OCI-LY1 (cell line): ENCODE data around the gene ALX4.

Experiments used
- H2AFZ ChIP-seq: fragments of 200-600 bp; sonication (generic), shearing (Covaris generic); 2 replicates; pipeline ENCODE4 v1.6.0; 2014; ENCODE audit warnings: antibody characterized with exemption, mild to moderate bottlenecking, low read length
- H3F3A ChIP-seq: fragments of 200-600 bp; sonication (generic), shearing (Covaris generic); 2 replicates; pipeline ENCODE4 v1.6.0; 2014; ENCODE audit warnings: mild to moderate bottlenecking, antibody characterized with exemption, low read length, moderate library complexity; ENCODE audit not compliant: insufficient read depth
- H3K27ac ChIP-seq: fragments of 200-600 bp; sonication (generic); 2 replicates; pipeline ENCODE4 v1.5.1; 2014; ENCODE audit warnings: low read length, mixed run types, mild to moderate bottlenecking, low read depth; ENCODE audit not compliant: poor library complexity, severe bottlenecking
- H3K27me3 ChIP-seq: fragments of 200-600 bp; sonication (generic); 2 replicates; pipeline ENCODE4 v1.6.0; 2014; ENCODE audit warnings: antibody characterized with exemption, mild to moderate bottlenecking, low read length, moderate library complexity; ENCODE audit not compliant: insufficient read depth
- H3K36me3 ChIP-seq: fragments of 200-600 bp; sonication (generic); 2 replicates; pipeline ENCODE4 v1.6.1; 2014; ENCODE audit warnings: mild to moderate bottlenecking, antibody characterized with exemption, low read length, moderate library complexity, mixed read lengths; ENCODE audit not compliant: insufficient read depth
- H3K4me1 ChIP-seq: fragments of 200-600 bp; sonication (generic); 2 replicates; pipeline ENCODE4 v1.5.1; 2014; ENCODE audit warnings: mild to moderate bottlenecking, low read length, moderate library complexity; ENCODE audit not compliant: insufficient read depth, severe bottlenecking
- H3K4me2 ChIP-seq: fragments of 200-600 bp; sonication (generic), shearing (Covaris generic); 2 replicates; pipeline ENCODE4 v1.6.1; 2014; ENCODE audit warnings: low read length
- H3K4me3 ChIP-seq: fragments of 200-600 bp; sonication (generic); 2 replicates; pipeline ENCODE4 v1.5.1; 2014; ENCODE audit warnings: low read length, low read depth, mild to moderate bottlenecking, mixed read lengths; ENCODE audit not compliant: poor library complexity, severe bottlenecking
- H3K79me2 ChIP-seq: fragments of 200-600 bp; shearing (Covaris generic); 2 replicates; pipeline ENCODE4 v1.6.1; 2016; ENCODE audit warnings: mixed run types, low read length, mixed read lengths; ENCODE audit not compliant: insufficient read depth
- H3K9ac ChIP-seq: fragments of 200-600 bp; sonication (generic), shearing (Covaris generic); 2 replicates; pipeline ENCODE4 v1.6.1; 2014; ENCODE audit warnings: mild to moderate bottlenecking, low read length, mixed read lengths
- H3K9me2 ChIP-seq: fragments of 200-600 bp; sonication (generic), shearing (Covaris generic); 2 replicates; pipeline ENCODE4 v1.6.1; 2014; ENCODE audit warnings: low read depth, mild to moderate bottlenecking, low read length, mixed read lengths
- H3K9me3 ChIP-seq: fragments of 200-600 bp; shearing (Covaris generic); 2 replicates; pipeline ENCODE4 v1.6.1; 2014; ENCODE audit warnings: low read length, mixed read lengths
- H4K20me1 ChIP-seq: fragments of 200-600 bp; sonication (generic), shearing (Covaris generic); 2 replicates; pipeline ENCODE4 v1.6.0; 2016; ENCODE audit warnings: mild to moderate bottlenecking, low read length; ENCODE audit not compliant: insufficient read depth
- CTCF ChIP-seq: fragments of 200-600 bp; sonication (generic), shearing (Covaris generic); IDR thresholded peaks from 2 replicates; pipeline ENCODE4 v1.5.1; 2017; ENCODE audit warnings: mild to moderate bottlenecking, antibody characterized with exemption, low read length, moderate library complexity, mixed read lengths
- EZH2 ChIP-seq: fragments of 200-600 bp; sonication (generic), shearing (Covaris generic); IDR thresholded peaks from 2 replicates; pipeline ENCODE4 v1.8.0; 2017; ENCODE audit warnings: borderline replicate concordance, mixed run types, mild to moderate bottlenecking, antibody characterized with exemption, low read length, moderate library complexity, mixed read lengths

ALX4 gene

GRCh38 chr11:44228379-44228778 is 81.6 kb downstream of the ALX4 start:
- no peaks in the 10 kb centered on the region for H3K79me2 ChIP-seq
- H3K9ac ChIP-seq = no peak overlapping the region
- H3K4me3 ChIP-seq = no peak overlapping the region
- no peaks in the 10 kb centered on the region for H3K27me3 ChIP-seq
- no peaks in the 10 kb centered on the region for H3K9me2 ChIP-seq
- no peaks in the 10 kb centered on the region for H3F3A ChIP-seq
- H2AFZ ChIP-seq = no peak overlapping the region
- no peak overlapping the region for H3K27ac ChIP-seq
- no peak overlapping the region for H3K4me2 ChIP-seq
- no peaks in the 10 kb centered on the region for H3K36me3 ChIP-seq
- H3K9me3 ChIP-seq = no peaks in the 10 kb centered on the region
- H3K4me1 ChIP-seq = no peaks in the 10 kb centered on the region
- TF ChIP-seq CTCF (no peak), EZH2 (no peak)
- no peaks in the 10 kb centered on the region for H4K20me1 ChIP-seq

GRCh38 chr11:44226945-44227344 is 83.0 kb downstream of the ALX4 start:
- H3K79me2 ChIP-seq = no peaks in the 10 kb centered on the region
- H3K27me3 ChIP-seq = no peaks in the 10 kb centered on the region
- no peak overlapping the region for H3K4me2 ChIP-seq
- H4K20me1 ChIP-seq = no peaks in the 10 kb centered on the region
- no peak for TF ChIP-seq EZH2
- H3K9me2 ChIP-seq = no peaks in the 10 kb centered on the region
- no peaks in the 10 kb centered on the region for H3K9me3 ChIP-seq
- no peak overlapping the region for H3K9ac ChIP-seq
- H3K4me3 ChIP-seq = no peak overlapping the region
- H3F3A ChIP-seq = no peaks in the 10 kb centered on the region
- H3K36me3 ChIP-seq = no peaks in the 10 kb centered on the region
- H2AFZ ChIP-seq = no peak overlapping the region
- no peaks in the 10 kb centered on the region for H3K4me1 ChIP-seq
- no peak overlapping the region for H3K27ac ChIP-seq

DNA sequence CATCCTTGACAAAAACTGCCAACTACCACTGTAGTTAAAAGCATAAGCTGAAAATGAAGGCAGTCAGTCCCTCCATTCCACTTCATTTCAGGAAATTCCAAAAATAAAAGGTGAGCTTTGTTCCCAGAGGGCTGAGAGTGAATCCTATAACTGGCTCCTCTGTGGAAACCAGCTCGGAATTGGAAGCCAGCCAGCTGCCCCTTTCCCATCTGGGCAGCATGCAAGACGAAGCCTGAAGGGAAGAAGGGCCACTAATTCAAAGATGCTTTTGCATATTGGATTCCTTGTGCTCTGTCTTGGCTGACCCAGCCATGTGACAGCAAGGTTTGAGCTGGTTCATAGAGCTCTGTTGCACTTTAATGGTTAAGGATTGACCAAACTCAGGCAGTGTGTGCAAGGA is 83.4 kb downstream of the ALX4 start:
- H3K36me3 ChIP-seq = no peaks in the 10 kb centered on the region
- H4K20me1 ChIP-seq = no peaks in the 10 kb centered on the region
- H3K9me2 ChIP-seq = no peaks in the 10 kb centered on the region
- no peak overlapping the region for H3K9ac ChIP-seq
- no peak overlapping the region for H3K27ac ChIP-seq
- H3K4me1 ChIP-seq = no peaks in the 10 kb centered on the region
- H3K4me3 ChIP-seq = no peak overlapping the region
- TF ChIP-seq EZH2 = no peak
- TF ChIP-seq CTCF = no peak
- no peak overlapping the region for H2AFZ ChIP-seq
- no peaks in the 10 kb centered on the region for H3F3A ChIP-seq
- H3K27me3 ChIP-seq = no peaks in the 10 kb centered on the region
- H3K79me2 ChIP-seq = no peaks in the 10 kb centered on the region
- H3K4me2 ChIP-seq = no peak overlapping the region
- no peaks in the 10 kb centered on the region for H3K9me3 ChIP-seq

DNA sequence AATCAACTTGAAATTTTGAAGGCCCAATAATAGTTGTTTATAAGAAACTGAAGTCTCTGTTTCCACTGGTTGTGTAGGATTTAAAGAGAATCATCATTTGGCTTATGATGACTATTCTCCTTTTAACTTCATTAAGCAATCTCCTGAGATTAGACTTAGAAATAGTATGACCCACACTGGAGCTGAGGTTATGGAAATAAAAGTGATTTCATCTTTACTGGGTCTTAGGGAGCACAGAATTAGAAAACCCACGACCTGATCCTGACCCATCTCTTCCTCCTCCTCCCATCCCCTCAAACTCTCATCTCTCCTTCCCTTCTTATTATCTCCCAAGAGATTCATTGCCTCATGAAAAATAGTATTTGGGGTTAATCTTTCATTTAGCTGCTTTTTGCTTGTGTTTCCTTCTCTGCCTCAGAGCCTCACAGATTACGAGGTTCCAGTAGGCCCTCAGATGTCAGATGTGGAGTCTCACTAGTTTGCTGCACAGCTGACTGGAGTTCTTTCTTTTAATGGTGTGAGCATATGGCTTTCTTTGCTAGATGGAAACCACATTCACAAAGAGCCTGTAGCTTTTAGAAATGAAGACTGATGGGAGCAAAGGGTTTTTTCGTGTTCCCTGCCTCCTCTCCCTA is 85.0 kb downstream of the ALX4 start:
- Histone ChIP-seq H3K79me2 (no peaks in the 10 kb centered on the region), H2AFZ (no peak overlapping the region), H3K27me3 (no peaks in the 10 kb centered on the region), H3K9ac (no peak overlapping the region), H4K20me1 (no peaks in the 10 kb centered on the region), H3K4me1 (no peaks in the 10 kb centered on the region), H3K4me2 (no peak overlapping the region), H3F3A (no peaks in the 10 kb centered on the region), H3K4me3 (no peak overlapping the region), H3K27ac (no peak overlapping the region), H3K9me3 (no peaks in the 10 kb centered on the region), H3K9me2 (no peaks in the 10 kb centered on the region), H3K36me3 (no peaks in the 10 kb centered on the region)
- no peak for TF ChIP-seq EZH2
